GM18508 (cell line): ENCODE measurements around the gene TP53I3.
"Not testable (repeated sequence)": the region's sequence is repeated elsewhere in the genome, so short reads cannot be mapped to it uniquely, and the experiment has no call there.

Experiments used
- ATAC-seq: cut with Tn5 transposase; IDR thresholded peaks from one replicate; pipeline ENCODE4 v1.9.1; 2021; ENCODE audit warnings: moderate number of reproducible peaks; ENCODE audit not compliant: insufficient read depth, unreplicated experiment

The TP53I3 gene, protein sequence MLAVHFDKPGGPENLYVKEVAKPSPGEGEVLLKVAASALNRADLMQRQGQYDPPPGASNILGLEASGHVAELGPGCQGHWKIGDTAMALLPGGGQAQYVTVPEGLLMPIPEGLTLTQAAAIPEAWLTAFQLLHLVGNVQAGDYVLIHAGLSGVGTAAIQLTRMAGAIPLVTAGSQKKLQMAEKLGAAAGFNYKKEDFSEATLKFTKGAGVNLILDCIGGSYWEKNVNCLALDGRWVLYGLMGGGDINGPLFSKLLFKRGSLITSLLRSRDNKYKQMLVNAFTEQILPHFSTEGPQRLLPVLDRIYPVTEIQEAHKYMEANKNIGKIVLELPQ

DNA sequence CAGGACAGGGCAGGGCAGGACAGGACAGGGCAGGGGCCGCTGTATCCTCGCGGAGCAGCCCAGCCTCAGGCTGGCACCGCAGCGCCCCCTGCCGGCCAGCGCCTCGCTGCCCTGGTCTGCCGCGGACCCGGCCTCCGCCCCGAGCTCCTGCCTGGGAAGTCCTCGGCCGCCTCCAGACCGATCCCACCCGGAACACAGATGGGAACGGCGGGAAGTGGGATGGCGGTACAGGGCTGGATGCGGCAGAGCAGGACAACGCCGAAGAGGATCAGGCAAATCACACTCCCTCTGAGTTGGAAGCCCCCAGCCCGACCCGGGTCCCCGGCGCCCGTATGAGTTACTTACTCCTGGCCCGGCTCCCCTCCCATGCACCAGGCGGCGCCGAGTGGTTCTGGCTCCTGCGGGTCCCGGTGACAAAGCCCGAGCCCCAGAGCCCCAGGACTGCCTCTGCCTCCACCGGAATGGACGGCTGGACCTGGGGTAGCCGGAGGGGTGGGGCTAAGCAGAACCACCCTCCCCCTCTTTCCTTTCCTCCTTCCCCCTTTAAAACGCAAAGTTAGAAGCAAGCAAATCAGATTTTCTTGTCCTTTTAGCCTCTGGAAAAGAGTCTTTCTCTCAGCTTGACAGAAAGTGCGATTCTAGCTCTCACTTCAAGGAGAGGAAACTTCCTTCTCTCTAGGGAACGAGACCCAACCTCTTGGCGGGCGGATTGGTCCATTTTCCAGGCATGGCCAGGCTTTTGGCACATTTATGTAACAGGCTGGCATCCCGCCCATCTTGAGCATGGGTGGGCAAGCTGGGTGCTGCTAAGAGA lies at the start of gene TP53I3:
TSS of gene TP53I3 (minus strand) at position 449 of the 814 bp plus-strand sequence. CDS start 508 bp downstream, outside the sequence.
- ATAC-seq = peak; percentile 33

DNA sequence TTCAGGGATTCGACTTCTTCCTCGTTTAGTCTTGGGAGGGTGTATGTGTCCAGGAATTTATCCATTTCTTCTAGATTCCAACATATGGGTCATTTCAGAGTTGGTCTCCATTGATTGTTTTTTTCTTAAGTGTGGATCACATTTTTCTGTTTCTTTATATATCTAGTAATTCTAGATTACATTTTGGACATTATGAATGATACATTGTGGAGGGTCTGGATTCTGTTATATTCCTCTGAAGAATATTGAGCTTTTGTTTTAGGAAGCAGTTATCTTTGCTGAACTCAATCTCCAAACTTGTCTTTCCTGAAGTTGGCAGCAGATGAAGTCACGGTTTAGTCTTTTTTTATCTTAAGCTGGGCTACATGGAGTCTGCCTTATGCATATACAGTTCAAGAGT lies 47.9 kb upstream of the TP53I3 start:
- ATAC-seq = no peak

DNA sequence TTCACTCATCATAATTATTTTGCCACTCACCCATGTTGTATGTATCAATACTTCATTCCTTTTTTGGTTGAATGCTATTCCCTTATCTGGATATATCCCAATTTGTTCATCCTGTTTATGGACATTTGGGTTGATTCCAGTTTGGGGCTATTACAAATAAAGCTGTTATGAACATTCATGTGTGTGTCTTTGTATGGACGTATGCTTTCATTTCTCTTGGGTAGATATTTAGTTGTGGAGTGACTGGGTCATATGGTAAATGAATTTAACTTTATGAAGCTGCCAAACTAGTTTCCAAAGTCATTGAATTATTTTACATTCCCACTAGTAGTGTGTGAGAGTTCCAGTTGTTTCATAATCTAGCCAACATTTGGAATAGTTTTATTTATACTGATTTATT lies 41.3 kb upstream of the TP53I3 start:
- ATAC-seq = no peak

DNA sequence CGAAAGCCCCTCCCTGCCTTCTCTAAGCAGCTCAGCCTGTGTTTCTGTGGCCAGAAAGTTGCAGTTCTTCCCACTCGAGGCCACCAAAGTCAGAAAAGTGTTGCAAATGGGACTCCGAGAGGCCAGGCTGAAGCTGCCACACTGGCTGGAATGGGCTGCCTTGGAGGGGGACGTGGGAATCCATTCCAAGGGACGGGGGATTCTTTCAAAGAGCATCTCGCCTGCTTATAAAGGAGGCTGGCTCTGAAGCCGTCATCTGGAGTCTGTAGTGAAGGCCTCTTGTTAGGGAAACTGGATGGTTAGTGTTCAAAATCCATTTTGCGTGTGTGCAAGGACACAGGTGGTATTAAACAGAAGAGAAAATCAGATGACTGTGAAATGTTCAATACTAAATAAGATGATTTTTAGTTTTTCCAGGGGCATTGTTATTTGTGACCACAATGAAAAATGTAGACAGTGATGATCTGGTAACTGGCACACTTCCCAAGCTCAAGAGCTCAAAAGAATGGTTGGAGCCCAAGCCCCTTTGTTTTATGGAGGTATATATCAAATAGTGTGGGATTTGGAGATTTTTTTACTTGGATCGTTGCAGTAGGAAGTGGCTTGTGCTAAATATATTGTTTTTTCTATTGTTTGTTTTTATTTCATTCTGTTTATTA lies 39.4 kb upstream of the TP53I3 start:
- no peak for ATAC-seq

DNA sequence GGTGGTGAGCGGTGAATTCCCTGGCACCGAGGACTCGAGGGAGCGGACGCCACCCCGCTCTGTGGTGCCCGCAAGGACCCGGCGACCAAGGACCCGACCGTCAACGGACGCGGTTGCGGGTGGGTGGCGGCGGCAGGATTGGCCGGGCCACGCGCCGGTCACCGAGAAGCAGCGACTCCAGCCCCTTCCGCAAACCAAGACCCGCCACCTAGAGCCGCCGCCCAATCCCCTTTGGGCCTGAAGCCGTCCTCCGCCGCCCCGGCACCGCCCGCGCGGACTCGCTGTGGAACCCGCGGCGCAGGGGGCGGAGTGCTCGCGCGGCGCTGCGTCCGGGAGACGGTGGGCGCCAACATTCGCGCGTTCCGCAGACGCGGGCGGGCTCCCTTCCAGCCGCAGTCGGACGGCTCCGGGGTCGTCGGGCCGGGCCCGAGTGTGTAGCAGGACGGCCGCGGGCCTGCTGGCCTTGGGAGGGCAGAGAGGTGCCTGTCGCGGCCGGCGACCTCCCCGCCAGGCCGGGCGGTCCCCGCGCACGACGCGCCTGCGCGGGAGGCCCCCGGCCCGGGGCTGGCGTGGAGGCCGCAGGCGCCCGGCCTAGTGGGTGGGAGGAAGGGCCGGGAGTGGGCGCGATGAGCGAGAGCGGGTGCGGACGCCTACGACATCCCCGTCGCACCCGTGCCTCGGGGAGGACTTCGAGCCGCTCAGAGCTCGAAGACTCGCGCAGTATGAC lies 38.7 kb upstream of the TP53I3 start, which contains the start of the genes FAM228B and PFN4:
TSS of gene FAM228B (plus strand) at position 275 of the 727 bp plus-strand sequence. CDS start 893 bp downstream, outside the sequence.
TSS of gene PFN4 (minus strand) at position 140 of the 727 bp plus-strand sequence. CDS start 799 bp downstream, outside the sequence.
- ATAC-seq = peak; percentile 40

DNA sequence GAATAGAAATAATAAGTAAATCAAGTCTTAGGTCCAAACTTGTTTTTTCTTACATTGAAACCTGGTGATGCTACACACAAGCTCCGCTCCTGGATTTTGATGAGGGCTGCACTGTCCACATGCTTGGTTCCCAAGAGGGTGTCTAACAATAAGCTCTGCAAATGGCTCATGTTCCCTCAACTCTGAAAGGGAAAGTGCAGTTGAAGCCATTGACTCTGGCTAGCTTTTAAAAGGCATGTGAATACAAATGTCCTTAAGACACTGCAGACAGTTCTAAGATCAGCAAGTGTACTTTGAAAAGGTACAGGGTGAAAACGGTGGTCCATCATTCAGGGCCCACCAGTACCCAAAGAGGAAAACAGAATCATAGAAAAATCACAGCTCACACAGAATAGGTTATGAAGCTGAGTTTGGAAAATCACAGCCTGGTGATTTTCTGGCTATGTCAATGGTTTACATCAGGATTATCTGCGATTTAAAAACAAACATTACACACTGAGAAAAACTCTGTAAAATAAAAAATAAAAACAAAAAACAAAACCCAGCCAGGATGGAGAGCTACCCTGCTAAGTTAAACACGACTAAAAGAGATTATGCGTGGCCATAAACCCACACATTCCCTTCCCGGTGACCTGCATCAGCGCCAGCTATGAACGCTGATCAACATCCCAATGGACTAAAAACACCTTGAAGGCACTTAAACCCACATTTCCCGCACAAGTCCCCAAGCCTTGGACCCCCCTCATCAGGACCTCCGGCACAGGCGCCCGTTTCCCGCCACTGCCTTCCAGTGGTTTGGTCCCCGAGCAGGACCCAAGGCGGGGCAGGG lies 37.9 kb upstream of the TP53I3 start:
- ATAC-seq = no peak

DNA sequence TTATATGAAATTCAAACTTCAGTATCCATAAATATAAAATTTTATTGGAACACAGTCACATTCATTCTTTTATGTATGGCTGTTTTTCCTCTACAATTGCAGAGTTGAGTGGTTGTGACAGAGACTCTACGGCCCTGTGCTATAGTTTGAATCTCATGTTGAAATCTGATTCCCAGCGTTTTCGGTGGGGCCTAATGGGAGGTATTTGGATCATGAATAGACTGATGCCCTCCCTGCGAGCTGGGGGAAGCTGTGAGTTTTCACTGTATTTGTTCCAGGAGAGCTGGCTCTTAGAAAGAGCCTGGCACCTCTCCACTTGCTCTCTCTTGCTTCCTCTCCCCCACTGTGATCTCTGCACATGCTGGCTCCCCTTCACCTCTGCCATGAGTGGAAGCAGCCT lies 36.8 kb upstream of the TP53I3 start:
- no peak for ATAC-seq

DNA sequence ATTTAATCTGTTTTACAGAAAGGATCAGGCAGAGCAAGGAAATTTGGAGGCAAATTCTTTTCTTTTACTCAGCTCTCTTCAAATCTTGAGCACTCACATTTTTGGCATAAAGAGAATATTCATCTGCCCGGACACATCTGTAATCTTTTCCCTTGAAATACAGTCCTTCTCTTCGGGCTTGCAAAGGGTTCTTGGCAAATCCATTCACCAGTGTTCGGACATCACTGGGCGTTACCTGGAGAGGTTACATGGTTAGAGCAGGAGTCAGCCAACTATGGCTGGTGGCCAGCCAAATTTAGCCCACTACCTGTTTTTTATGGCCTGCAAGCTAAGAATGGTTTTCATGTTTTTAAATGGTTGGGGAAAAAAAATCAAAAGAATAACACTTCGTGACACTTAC lies 36.4 kb upstream of the TP53I3 start:
- ATAC-seq = no peak

DNA sequence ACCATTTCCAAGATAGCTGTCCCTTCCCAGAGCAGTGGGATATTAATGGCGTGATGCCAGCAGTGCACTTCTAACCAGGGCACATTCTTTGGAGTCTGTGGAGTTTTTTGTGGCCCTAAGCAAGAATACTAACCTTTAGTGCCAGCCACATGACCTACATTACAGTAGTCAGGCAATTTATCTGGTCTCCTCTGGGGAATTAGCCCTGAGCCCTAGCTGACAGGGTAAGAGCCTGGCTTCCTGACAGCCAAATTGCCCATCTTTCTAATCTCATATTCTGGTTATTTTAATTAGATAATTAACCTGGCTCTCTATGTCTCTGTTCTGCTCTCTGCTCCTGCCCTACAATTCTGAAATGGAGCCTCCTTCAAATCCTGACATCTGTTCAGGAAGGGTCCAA lies 33.3 kb upstream of the TP53I3 start:
- no peak for ATAC-seq

DNA sequence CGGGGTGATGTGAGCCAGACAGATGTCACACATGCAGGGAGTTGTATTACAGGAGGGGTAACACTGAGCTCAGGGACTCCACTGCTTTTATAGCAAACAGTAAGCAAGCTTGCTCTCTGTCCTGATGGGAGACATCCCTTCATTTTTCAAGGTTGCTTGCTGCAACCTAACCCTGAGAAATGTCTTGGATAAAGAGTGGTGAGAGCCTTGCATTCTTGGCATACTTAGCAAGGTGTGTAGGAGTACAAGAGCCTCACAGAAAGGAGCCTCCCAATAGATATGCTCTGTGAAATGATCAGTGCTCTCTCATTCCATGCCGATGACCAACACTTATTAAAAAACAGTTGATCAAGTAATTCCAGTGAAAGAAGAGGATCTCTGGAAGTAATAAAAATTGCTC lies 30.4 kb upstream of the TP53I3 start:
- ATAC-seq = no peak

DNA sequence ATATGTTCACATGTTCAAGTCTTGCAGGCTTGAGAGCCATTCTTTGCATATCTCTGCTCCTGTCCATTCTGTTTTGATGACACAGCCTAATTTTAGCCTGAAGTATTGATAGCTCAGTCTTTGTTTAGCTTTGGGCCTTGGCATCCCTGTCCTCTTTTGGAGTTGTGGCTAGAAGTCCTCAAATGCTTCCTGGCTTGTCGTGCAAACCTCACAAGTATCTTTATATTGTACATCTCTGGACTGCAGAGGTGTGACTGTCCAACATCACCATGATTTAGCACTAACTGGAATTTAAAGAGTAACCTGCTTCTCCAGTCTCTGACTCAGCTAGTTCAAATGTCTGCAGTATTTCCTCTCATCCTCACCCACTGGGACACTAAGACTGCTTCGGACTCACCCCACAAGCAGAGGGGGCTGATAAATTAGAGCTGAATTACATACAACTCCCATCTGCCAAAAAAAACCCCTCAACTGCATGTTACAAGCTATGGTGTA lies 26.8 kb upstream of the TP53I3 start:
- no peak for ATAC-seq

DNA sequence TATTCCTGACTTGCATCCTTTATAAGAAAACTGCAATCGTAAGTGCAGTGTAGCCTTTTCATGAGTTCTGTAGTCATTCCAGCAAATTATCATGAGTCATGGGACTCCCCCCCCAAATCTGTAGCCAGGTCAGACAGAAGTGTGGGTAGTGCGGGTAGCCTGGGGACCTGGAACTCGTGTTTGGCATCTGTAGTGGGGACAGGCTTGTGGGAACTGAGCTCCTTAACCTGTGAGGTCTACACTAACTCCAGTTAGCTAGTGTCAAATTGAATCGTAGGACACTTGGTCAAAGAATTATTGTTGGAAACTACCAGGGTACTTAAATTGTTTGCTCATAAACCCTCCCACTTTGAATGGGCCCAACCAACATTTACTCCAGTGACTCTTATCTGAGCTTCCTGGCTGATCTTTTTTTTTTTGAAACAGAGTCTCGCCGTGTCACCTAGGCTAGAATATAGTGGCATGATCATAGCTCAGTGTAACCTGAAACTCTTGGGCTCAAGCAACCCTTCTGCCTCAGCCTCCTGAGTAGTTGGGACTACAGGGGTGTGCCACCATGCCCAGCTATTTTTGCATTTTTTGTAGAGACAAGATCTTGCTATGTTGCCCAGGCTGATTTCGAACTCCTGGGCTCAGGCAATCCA lies 26.1 kb upstream of the TP53I3 start:
- ATAC-seq = no peak

DNA sequence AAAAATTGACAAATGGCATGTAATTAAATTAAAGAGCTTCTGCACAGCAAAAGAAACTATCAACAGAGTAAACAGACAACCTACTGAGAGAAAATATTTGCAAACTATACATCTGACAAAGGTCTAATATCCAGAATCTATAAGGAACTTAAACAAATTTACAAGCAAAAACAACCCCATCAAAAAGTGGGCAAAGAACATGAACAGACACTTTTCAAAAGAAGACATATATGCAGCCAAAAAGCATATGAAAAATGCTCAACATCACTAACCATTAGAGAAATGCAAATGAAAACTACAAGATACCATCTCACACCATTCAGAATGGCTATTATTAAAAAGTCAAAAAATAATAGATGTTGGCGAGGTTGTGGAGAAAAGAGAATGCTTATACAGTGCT lies 24.8 kb upstream of the TP53I3 start:
- ATAC-seq = not testable (repeated sequence)

DNA sequence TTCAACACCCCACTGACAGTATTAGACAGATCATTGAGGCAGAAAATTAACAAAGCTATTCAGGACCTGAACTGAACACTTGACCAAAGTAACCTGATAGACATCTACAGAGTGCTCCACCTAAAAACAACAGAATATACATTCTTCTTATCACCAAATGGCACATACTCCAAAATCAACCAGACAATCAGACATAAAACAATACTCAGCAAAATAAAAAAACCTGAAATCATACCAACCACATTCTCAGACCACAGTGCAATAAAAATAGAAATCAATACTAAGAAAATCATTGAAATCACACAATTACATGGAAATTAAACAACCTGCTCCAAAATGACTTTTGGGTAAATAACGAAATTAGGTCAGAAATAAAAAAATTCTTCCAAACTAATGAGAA lies 22.7 kb upstream of the TP53I3 start:
- no peak for ATAC-seq

DNA sequence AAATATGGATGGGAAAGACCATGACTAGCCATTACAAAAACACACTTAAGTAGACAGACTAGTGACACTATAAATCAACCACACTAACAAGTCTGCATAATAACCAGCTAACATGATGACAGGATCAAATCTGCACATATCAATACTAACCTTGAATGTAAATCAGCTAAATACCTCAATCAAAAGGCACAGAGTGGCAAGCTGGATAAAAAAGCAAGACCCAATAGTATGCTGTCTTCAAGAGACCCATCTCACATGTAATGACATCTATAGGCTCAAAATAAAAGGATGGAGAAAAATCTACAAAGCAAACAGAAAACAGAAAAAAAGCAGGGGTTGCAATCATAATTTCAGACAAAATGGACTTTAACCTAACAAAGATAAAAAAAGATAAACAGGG lies 22.2 kb upstream of the TP53I3 start:
- no peak for ATAC-seq

DNA sequence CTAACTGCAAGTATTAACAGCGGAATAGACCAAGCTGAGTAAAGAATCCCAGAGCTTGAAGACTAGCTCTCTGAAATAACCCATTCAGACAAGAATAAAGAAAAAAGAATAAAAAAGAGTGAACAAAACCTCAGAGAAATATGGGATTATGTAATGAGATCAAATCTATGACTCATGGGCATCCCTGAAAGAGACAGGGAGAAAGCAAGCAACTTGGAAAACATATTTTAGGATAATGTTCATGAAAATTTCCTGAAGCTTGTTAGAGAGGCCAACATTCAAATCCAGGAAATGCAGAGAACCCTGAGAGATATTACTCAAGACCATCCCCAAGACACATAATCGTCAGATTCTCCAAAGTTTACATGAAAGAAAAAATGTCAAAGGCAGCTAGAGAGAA lies 21.2 kb upstream of the TP53I3 start:
- ATAC-seq = no peak

DNA sequence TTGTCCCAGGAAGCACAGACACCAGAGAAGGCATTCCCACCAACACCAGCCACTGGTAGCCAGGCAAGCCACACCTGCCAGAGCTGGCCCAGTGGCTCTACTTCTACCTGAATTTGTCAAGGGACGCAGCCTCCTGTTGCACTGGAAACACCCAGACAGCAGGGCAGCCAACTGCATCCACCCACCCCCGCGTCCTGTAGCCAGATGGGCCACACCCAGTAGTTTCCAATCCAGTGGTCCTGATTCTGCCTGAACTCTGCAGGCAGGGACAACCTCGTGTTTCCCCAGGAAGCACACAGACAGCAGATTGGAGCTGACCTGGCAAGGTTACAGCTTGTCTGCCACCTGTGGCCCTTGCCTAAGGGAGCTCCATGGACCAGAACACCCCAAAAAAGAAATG lies 20.3 kb upstream of the TP53I3 start:
- ATAC-seq = no peak

DNA sequence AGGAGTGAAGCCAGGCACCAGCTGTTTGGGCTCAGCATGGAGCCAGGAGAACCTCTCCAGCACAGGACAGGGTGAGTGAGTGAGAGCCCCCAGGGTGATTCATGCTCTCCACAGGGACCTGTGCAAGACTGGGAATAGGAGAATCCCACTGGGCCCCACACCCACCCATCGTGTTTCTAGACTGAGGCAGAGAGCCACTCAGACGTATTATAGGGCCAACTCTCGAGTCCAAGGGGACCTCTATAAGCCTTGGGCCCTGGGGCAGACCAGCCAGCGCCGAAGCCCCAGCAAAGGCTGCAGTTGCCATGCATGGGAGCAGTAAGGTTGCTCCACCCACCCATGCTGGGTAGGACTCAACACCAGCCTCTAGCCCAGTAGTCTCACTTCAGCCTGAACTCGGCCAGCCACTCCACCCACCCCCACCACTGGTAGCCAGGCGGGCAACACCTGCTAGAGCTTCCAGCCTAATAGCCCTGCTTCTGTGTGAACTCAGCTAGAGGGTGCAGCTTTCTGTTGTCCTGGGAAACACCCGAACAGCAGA lies 19.5 kb upstream of the TP53I3 start:
- no peak for ATAC-seq
